Activated CD4-positive, alpha-beta T cell treated with anti-CD3 and anti-CD28 coated beads, Interleukin-2, amount 50 U/mL, for 1 hour (primary cell): ENCODE measurements around the gene ASF1B.
"Not testable (repeated sequence)": the region's sequence is repeated elsewhere in the genome, so short reads cannot be mapped to it uniquely, and the experiment has no call there.

ENCODE experiments used
- DNase-seq: peaks from one replicate; pipeline ENCODE4 v3.0.0-alpha.2; 2020

Gene ASF1B

GRCh38 chr19:14159059-14159458, 22.7 kb upstream of the ASF1B start:
- no peak for DNase-seq

GRCh38 chr19:14158276-14159023, 22.1 kb upstream of the ASF1B start:
- DNase-seq, result no peak

DNA sequence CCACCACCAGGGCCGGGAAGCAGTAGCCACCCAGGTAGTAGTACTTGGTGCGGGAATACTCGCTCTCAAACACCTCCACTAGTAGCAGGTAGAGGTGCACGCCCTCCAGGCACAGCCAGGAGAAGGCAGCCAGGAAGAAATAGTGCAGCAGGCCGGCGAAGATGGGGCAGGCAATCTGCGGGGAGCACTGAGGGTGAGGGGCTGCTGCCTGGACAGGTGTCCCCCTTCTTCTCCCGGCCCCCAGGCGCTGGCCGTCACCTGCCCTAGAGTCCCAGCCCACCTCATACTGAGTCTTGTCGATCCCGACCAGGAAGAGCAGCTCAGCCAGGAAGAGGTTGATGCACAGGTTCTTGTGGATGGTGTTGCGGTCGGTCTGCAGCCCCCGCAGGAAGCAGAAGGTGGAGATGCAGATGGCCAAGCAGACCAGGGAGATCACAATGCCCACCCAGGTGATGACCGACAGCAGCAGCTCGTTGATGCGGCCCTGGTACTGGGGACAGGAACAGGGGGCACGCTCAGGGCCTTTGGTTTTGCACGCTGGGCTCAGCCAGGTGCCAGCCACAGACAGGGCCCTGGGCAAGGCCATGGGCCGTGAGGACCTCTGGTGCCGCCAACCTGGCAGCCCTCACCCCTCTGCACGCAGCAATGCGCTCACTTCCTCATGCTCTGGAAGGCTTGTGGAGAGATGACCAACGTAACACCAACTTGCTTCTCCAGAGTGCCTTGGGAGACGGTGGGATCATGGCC, 20.8 kb upstream of the ASF1B start:
- DNase-seq, result no peak

GRCh38 chr19:14156122-14156521, 19.7 kb upstream of the ASF1B start:
- no peak for DNase-seq

DNA sequence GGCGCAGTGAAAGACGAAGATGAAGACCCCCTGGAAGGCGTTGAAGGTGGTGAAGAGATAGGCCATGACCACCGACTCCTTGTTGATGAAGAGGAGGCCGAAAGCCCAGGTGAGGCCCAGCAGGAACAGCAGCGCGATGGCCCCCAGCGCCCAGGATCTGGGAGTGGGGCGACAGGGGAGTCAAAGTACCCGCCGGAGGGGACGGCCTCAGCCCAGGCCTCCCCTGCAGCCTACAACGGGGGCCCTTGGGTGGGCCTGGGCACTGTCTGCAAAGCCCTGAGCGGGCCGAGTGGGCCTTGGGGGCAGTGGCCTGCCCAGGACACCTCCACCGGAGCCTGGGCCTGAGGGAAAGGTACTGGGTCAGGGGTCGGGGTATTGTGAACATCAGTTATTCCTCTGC, 19.0 kb upstream of the ASF1B start:
- no peak for DNase-seq

DNA sequence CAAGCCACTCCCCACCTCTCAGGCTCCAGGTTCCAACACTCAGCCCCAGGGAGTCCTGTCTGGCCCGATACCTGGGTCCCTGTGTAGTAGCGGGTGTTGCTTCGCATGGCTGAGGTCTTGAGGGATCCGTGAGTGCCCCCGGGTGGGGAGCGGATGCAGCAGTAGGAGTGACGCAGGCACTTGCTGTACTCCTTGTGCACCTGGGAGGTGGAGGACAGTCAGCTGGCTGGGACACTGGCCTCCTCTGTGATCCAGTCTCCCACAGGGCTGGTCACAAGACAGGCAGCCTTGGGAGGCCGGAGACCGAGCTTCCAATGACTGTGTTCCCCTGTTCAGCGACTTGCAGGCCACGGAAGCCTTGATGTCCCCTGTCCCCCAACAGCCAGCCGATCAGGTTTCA, 16.3 kb upstream of the ASF1B start:
- no peak for DNase-seq

DNA sequence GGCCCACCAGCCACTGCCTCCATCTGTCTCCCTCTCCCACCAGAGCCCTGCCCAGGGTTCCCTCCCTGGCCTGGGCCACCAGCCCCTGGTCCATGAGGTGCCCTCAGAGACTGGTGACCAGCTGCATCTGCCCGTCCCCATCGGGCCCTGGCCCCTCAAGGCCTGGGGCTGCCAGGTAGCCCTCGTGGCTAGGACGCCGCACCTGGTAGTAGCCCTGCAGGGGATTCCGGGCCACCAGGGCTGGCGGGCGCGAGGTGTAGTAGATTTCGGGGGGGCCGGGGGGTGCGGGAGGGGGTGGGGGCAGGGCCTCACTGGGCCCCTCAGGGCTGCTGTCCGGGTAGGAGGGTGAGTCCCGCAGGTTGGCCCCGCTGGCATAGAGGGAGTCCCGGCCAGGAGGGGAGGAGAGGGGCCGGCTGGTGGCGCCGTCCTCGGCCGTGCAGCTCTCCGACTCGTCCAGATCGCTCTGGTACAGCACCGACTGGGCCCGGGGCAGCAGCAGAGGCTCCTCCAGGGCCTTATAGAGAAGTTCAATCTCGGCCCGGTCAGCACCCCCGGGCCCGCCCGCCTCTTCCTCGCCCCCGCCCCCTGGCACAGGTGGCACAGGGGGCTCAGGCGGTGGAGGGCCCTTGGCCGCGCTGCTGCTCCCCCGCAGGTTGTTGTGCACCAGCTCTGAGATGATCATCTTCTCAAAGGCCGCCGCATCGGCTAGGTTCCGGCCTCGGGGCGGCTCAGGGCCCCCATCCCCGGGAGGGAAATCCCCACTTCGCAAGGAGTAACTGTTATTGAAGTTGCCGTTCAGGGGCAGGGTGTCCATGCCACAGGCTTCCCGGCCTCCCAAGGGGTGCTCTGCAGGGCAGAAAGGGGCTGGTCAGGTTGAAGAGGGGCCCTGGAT, 14.6 kb upstream of the ASF1B start:
- DNase-seq, result no peak

GRCh38 chr19:14150041-14150769, 13.8 kb upstream of the ASF1B start:
- DNase-seq, result no peak

DNA sequence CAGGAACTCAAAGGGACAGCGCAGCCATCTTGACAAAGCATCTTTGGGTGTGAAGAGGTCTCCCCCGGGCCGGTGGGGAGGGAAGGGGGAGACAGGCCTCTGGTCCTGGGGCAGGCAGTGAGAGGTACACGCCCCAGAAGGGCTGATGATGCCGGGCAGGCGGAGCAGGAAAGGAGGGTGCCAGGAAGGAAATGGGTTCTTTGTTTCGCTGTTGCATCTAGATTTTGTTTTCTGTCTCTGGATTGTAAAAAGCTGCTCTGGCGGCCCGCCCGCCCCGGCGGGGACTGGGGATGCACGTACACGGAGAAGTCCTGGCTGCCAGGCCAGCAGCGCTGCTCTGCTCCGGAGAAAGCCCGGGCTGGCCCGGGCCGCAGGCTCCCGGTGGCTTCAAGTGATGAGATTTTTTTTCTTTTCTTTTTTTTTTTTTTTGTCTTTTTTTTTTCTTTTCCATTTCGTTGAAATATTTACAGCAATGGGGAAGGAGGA, 13.2 kb upstream of the ASF1B start:
- peak; percentile 57 for DNase-seq

GRCh38 chr19:14148751-14149410, 12.5 kb upstream of the ASF1B start:
- DNase-seq, result no peak

GRCh38 chr19:14147797-14148605, 11.6 kb upstream of the ASF1B start:
- DNase-seq, result peak; percentile 48

DNA sequence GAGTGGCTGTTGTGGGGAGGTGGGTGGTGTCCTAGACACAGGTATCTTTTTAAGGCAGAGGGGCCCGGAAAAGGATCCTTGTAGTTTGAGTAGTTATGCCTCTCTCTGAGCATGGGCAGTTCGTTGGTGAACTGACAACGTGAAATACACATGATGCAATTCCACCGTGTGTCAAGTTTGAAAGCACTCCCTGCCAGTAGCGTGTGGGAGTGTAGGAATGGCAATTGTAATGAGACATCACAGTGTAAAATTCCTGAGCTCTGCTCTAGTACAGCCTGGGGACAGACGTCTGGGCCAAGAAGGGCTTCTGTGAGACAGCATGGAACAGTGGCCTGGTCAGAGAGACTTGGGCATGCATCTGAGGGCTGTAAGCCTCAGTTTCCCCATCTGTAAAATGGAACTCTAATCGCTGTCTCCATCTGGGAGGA, 10.4 kb upstream of the ASF1B start:
- no peak for DNase-seq

- DNase-seq, result not testable (repeated sequence)
Measured at GRCh38 chr19:14146169-14146568, 9.8 kb upstream of the ASF1B start.

DNA sequence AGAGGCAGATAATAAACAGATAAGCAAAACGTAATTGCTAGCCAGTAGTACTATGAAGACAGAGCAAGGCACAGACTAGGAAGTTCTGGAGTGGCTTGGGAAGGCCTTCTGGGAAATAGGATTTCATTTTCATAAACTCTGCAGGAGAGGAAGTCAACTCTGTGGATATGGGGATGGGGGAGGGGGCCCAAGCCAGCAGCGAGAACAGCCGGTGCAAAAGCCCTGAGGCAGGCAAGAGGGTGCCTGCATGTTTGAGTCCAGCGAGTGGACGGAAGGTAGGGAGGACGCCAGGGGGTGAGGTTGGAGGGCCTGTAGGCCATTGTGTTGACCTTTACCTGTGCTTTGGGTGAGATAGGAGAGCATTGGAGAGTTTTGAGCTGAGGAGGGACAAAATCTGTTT, 9.0 kb upstream of the ASF1B start:
- DNase-seq, result no peak

- no peak for DNase-seq
Measured at GRCh38 chr19:14142262-14143190, 6.1 kb upstream of the ASF1B start.

DNA sequence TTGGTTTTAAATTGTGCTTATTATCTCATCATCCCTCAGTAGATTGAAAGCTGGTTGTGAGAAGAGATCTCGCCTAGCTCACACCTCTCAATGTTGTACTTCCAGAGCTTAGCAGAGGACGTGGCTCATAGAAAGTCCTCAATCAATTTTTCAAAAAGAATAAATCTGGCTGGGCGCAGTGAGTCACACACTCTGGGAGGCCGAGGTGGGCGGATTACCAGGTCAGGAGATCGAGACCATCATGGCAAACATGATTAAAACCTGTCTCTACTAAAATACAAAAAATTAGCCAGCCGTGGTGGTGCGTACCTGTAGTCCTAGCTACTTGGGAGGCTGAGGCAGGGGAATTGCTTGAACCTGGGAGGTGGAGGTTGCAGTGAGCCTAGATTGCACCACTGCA, 4.7 kb upstream of the ASF1B start:
- no peak for DNase-seq

DNA sequence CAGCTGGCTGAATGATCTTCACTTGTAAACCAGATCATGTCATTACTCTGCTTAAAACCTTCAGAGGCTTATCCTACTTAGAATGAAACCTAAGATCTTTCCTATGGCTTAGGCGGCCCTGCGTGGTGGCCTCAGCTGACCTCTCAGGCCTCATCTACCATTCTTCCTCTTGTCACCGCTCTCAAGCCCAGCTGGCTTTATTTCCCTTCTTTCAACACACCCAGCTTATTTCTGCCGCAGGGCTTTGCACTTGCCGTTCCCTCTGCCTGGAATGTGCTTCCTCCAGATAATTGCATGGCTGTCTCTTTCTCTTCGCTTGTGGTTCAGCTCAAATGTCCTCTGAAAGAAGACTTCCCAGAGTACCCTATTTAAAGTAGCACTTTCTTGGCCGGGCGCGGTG, 3.6 kb upstream of the ASF1B start:
- no peak for DNase-seq

GRCh38 chr19:14138576-14139265, 2.3 kb upstream of the ASF1B start:
- DNase-seq, result no peak

GRCh38 chr19:14135985-14136508, 342 bp downstream of the ASF1B start:
- no peak for DNase-seq
